ENCODE results near the gene MLH3.

GRCh38 chr14:75059642-75060041, 8.4 kb upstream of the MLH3 start:
- TF ChIP-seq ZNF70 (CRISPR knock-in tag; IDR thresholded peaks at IDR 0.05) (no peak; the same call in 1 of the 2 replicates), SNAI2 (CRISPR knock-in tag; IDR thresholded peaks at IDR 0.05) (no peak), ARNTL (CRISPR knock-in tag; IDR thresholded peaks at IDR 0.05; ENCODE audit: borderline replicate concordance, low read depth) (no peak), ZC3H10 (CRISPR knock-in tag; IDR thresholded peaks at IDR 0.05) (0 out of 2 replicates have a peak, but pooled peaks have one; percentile 17), ZFP3 (CRISPR knock-in tag; IDR thresholded peaks at IDR 0.05) (no peak), PPARA (CRISPR knock-in tag; IDR thresholded peaks at IDR 0.05; ENCODE audit: borderline replicate concordance) (no peak), TCF4 (CRISPR knock-in tag; IDR thresholded peaks at IDR 0.05; ENCODE audit: borderline replicate concordance) (peak; percentile 74), TOX (CRISPR knock-in tag; IDR thresholded peaks at IDR 0.05; ENCODE audit: borderline replicate concordance) (peak; percentile 85), ISL1 (CRISPR knock-in tag; IDR thresholded peaks at IDR 0.05) (peak; percentile 96), ZFP30 (CRISPR knock-in tag; IDR thresholded peaks at IDR 0.05) (no peak; the same call in 1 of the 2 replicates)
